H4 (cell line): ENCODE results near the gene MARCHF3. TPM values are rescaled to one million over a fixed set of nuclear protein-coding genes. Genes with fewer than 3 reads are reported as not detected.
A peak's percentile ranks its signal among the peaks of the same experiment; 100 is the strongest.
"Not testable (repeated sequence)": the region's sequence is repeated elsewhere in the genome, so short reads cannot be mapped to it uniquely, and the experiment has no call there.

Experiments
- DNase-seq: peaks from one replicate; pipeline ENCODE4 v3.0.0-alpha.2; 2015; ENCODE audit warnings: low spot score
- total RNA-seq: library from RNA; depleted of rRNA; stranded (reverse); fragments of >200 nt; shearing (Covaris generic); gene quantifications from 2 replicates; pipeline ENCODE4 v1.2.3, GENCODE V29; 2014

Gene MARCHF3
- total RNA-seq, 1 experiment from 2014 or later = 1.0 TPM

DNA sequence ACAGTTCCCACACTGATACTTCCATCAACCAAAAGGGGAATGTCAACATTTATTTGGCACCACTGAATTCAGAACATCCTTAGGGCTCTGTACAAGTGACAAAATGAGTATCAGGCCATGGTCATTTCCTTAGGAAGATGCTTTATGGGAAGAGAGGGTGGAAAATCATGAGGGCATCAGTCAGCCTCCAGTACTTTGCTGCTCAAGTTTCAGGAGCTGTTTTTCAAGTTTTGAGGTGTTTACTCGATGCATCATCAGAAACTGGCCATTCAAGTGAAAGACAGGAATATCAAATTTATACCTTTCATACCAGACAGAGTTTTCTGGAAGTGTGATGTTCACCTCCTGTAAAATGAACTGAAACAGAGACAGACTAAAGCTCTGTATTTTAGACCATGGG is 21.2 kb upstream of the MARCHF3 start:
- DNase-seq = no peak

DNA sequence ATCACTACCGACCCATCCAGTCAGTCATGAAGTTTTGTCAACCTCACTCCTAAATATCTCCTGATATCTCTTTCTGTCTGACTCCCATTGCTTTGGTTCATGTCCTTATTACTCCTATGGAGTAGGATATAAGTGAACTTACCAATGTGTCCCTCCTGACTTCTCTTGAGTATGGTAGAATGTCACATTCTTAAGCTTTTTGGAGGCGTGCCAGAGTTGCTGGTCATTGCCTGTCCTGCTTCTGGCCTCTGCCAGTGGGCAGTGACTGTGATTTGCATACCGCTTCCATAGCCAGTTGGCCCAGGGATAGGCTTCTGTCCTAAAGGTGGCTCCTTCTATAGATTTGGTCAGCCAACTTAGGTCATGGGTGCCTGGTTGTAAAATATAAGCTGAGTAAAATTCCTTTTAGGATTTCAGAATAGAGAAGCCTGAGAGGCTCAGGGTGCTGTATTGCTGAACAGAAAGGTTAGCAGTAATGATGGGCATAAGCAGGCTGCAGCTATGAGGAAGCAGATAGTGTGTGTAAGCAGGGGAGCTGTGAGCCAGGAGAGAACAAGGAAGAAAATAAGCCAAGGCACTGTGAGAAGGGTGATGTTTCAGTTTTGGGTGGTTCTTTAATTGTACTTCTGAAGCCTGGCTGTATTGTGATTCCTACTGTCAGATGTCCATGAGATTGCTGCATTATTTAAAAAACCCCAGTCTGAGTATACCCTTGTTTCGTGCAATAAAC is 16.1 kb upstream of the MARCHF3 start:
- no peak for DNase-seq

DNA sequence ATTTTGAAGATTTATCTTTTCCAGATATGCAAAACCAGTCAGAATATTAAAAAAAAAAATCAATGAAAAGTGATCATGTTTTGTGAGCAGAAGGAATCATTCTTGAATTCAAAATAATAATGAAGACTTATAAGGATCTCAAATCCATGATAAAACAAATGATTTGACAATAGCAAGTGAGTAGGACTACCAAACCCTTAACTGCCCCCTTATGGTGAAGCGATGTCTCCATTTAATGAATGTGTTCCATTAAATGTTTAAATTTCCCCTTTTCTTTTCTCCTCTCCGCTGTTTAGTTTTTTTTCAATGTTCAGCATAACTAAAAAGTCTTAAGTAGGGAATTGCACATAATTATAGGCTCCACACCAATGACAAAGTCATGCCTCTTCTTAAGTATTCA is 12.2 kb upstream of the MARCHF3 start:
- no peak for DNase-seq

DNA sequence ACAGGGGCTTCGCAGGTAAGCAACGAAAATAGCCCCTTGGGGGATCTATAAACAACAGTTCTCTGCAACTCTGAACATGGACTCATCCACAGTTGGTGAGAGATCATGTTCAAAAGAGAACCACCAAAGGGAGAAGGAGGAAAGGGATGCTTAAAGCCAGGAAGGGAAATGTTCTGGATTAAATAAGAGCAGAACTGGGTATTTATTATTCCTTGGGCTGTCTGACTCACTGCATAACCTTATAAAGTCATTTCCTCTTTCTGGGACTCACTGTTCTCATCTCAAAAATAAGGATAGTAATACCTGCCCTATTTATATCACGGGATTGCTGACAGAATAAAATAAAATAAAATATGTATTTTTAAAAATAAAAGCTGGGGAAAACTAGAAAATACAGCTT is 11.2 kb upstream of the MARCHF3 start:
- DNase-seq = no peak

DNA sequence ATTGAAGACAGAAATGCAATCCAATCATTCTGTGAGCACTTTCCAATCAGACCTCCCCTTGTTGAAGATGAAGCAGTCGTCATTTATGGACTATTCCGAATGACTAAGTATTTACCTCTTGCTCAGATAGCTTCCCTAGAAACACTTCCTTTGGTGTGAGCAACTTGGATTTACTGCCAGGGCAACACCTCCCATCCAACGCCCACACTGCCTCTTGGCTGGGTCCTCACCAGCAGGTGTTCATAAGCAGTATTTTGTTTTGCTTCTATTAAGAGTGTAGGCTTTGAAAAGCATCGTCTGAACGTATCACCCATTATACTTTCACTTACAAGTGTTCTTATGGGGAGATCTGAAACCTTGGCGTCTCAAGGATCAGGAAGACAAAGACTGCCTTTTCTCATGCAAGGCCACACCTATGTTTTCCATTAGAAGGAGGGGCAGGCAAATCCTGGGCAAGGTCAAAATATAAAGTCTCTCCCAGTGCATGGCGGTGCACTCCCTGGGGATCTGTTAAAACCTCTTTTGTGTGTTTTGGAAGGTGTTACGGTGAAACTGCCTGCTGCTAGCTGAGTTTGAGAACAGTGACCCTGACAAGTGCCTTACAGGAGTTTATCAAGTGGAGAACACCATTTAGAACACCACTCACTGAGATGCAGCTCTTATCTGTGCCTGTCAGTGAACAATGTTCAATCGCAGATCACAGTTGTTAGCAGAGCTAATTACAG is 10.6 kb upstream of the MARCHF3 start:
- DNase-seq = no peak

DNA sequence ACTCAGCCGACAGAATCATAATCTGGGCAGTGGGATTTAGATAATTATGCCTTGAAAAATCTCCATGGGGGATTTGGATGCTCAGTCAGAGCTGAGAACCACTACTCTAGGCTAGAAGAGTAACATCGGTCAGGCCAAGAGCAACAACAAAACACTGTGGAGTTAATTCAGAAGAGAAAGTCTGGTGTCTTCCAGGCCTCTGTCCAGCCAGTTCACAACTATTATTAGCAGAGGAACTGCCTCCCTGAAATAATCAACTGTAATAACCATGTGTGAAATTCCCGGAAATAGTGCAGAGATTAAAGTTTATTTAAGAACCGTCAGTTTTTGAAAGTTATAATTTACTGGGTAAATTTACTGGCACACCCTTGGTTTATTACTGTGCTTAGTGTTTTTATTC is 8.2 kb upstream of the MARCHF3 start:
- no peak for DNase-seq

DNA sequence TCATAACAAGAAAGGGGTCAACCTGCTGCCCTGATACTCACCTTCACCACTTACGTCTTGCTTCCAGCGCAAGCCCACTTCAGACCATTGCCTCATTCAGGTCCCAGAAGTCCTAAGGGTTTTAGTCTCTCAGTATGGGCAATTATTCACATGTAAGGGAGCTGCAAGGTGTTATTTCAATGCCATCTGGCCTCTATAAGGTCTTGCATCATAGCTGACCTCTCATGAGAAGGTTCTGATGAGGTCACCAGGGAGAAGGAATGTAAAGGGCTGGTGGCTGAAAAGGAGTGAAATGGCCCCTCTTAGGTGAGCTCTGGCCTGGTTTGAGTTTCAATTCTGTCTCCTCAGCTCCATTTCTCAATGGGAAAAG is 1.5 kb upstream of the MARCHF3 start:
- DNase-seq = no peak

DNA sequence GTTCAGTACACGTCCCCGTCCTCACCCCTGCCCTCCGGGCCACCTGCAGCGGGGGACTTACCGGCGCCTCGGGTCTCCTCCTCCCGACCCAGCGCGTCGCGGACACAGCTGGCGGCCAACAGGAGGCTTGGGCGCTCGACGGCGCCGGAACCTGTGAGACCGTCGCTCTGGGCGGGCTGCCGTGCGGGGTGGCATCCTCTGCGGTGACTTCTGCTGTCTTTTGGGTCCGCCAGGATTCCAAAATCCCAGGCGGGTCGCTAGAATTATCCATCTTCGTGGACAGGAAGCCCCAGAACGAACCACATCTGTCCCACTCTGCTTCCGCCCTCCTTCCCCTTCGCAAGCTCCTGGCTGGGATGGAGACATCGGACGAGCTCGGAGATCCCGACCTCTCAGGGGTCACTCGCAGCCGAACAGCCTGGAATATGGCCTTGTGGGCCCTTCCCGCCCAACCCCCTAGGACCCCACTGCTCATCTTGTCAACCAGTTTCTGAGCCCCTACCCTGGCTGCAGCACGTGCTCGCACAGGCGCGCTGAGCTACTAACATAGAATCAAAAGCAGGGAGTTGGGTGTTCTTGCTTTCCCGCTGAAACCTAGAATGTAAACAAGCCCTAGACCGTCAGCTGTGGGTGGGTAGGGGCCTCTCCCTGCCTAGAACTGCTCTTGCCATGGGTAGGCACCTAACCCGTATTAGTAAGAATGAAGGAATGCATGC is 947 bp upstream of the MARCHF3 start:
- DNase-seq = no peak

DNA sequence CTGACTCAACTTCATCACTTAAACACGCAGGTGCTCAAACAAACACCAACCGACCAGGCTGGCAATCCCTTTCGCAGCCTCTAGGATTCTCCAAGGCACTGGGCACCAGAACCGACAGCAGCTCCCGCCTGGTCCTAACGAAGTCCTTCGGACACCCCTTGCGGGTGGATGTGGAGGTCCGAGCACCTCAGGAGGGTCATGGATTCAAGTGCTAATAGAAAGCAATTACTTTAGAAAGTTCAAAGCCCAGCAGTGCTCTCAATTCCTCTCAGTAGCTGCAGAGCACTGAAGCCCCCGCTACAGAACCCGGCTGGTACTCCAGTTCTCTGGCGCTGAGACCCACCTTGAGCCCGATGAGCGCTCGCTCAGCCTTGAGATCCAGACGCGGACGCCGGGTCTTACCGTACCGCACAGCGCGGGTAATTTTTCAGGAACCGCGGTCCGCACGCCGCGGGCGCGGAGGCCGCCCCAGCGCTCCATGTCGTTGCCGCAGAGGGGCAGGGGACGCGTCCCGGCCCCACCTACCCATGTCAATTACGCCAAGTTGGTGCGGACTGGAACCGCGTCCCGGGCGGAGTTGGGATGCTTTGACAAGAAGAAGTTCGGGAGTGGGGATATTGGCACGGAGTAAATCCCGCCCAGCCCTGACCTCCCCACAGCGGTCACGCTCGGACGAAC is 638 bp downstream of the MARCHF3 start:
- DNase-seq = peak; percentile 58

DNA sequence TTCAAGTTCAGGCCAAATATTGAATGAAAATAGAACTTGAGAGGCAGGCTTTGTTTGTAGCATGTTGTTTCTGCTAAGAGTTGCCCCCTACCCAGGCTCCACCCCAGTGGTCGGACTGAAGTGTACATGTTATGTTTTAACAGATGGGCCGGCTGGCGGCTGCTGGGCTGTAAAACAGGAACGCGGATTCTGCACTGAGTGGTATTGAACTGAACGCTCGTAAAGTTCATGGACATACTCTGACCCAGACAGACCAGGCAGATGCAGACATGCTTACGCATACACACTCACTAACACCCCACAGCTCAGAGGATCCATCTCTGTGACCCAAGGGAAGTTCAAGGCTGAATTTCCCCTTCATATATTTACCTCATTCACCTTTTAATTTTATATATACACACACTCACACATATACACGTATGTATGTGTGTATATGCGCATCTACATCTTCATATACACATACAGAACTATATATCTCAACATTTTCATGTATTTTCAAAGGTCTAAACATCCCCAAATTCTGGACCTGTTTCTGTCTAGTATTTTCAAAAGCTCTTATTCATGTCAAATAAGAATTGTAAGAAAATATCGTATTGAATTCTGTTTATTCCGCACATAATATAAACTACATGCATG is 1.4 kb downstream of the MARCHF3 start:
- DNase-seq = no peak

DNA sequence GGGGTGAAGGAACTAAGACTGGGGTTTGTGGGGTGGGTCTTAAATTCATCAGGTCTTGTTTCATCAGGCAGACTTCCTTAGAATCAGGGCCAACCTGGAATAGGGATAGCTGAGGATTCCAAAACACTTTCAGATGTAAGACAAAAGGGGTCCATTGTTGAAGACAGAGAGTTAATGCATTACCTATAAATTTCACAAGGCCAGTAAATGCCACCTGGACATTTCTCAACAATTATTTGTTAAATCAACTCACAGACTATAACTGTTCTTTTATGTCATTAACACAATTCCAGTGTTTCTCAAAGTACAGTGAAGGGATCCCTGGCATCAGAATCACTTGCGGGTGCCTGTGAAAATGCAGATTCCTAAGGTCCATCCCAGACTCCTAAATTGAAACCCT is 2.8 kb downstream of the MARCHF3 start:
- DNase-seq = no peak

DNA sequence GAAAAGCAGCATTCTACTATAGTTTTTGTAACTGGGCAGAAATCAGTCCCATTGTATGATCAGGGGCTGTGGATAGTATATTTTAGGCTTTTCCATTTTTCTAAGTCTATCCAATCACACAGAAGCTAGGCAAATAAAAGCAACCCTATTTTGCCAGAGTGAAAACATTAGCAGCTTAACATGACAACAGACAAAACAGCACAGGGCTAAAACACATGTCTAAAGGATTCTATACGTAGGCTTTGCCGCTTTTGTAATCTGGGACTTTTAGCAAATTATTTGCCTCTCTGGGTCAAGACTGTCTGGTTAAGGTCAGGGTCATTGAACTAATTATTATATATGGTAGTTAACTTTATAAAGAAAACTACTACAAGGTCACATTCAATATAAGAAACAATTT is 4.2 kb downstream of the MARCHF3 start:
- no peak for DNase-seq

DNA sequence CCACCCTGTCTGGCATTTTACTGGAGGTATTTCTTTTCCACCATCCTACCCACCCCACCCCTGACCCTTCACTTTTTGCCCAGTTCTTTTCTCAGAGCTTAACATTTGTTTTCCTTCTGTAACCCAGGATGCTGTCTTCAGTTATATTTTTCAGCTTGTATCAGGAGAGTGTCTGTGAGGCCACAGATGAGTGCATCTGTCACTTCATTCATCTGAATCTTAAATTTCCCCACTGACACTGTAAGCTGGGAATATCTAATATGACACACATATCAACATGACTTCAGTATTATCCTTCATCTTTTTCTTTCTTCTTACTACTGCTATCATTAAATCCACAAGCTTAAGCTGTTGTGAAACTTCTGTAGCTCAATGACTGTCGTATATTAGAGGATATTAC is 4.9 kb downstream of the MARCHF3 start:
- DNase-seq = no peak

DNA sequence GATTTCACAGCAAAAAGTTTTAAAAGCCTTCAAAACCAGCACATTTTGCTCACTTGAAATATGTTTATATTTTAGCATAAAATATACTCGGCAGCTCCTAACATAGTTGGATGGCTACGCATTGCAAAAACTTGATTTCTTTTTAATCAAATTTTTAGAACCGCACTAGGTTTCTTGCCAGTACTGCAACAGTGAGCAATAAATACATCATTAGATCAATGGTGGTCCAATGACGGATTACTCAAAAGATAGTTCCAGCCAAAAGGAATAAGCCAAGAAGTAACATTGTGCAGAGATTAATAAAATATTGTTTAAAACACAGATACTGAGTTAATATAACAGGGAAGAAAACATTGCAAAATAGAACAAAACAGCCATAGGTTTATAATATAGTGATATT is 5.5 kb downstream of the MARCHF3 start:
- DNase-seq = no peak

DNA sequence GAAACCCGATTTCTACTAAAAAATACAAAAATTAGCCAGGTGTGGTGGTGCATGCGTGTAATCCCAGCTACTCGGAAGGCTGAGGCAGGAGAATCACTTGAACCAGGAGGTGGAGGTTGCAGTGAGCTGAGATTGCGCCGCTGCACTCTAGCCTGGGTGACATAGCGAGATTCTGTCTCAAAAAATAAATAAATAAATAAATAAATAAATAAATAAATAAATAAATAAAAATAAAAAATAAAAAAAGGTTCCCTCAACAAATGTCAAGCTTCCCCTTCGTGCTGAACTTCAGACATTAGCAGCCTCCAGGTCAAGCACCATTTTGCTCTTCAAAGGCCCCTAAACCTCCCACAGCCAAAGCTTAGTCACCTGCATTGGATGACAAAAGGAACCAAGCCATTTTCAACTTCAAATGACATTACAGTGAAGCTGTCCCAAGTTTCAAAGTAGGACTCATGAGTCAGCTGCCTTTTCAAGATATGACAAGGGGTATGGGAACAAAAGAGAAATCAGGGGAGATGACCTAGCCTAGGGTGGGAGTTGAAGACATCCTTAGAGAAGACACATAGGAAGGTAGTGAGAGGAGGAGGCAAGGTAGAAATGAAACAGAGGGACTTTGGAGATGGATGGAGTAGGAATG is 6.7 kb downstream of the MARCHF3 start:
- DNase-seq = not testable (repeated sequence)

DNA sequence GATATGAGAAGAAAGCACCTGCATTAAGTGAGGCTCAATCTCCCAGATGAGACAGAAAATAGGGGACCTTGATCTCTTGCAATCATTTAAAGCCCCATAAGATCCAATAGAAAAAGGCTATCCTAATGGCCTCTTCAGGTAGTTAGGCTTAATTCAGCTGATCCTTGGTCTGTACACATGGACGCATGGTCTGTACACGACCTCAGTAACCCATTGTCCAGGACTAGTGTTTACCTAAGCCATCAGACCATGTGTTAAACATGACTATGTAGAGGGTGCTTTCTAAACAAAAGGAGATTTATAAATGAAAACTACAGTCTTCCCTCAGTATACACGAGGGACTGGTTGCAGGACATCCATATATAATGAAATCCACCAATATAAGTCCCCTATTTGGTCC is 7.5 kb downstream of the MARCHF3 start:
- no peak for DNase-seq

DNA sequence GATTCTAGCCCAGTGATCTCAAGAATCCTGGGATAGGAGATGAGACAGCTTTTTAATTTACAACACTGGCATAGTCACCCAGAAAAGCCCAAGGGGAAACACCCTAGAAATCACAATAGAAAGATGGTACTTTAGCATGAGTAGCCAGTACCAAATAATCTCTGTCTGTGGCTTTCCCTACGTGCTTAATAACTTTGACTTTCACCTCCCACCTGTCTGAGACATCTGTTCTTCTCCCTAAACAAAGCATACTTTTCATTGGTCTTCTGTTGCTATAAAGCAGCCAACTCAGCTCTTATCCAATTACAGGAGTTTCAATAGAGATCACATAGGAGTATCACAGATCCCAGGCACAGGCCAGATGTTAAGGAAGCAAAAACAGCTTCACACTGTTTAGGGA is 10.4 kb downstream of the MARCHF3 start:
- no peak for DNase-seq

DNA sequence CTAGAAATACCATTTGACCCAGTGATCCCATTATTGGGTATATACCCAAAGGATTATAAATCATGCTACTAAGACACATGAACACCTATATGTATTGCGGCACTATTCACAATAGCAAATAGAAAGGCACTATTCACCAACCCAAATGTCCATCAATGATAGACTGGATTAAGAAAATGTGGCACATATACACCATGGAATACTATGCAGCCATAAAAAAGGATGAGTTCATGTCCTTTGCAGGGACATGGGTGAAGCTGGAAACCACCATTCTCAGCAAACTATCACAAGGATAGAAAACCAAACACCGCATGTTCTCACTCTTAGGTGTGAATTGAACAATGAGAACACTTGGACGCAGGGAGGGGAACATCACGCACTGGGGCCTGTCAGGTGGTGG is 13.6 kb downstream of the MARCHF3 start:
- DNase-seq = not testable (repeated sequence)

DNA sequence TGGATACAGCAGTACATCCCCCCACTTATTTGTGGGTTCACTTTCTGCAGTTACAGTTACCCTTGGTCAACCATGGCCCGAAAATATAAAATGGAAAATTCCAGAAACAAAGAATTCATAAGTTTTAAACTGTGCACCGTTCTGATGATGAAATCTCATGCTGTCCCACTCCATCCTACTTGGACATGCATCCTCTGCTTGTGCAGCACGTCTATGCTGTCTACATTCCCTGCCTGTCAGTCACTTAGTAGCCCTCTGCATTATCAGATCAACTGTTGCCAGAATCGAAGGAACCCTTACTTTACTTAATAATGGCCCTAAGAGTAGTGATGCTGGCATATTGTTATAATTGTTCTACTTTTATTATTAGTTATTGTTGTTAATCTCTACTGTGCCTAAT is 14.6 kb downstream of the MARCHF3 start:
- DNase-seq = no peak

DNA sequence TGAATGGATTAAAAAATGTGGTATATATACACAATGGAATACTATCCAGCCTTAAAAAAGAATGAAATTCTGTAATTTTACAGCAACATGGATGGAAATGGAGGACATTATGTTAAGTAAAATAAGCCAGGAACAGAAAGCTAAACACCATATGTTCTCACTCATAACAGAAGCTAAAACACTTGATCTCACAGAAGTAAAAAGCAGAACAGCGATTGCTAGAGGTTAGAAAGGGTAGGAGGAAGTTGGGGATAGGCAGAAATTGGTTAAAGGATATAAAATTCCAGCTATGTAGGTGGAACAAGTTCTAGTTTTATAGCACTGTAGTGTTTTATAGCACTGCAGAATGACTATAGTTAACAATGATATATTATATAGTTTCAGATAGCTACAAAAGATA is 15.8 kb downstream of the MARCHF3 start:
- no peak for DNase-seq

DNA sequence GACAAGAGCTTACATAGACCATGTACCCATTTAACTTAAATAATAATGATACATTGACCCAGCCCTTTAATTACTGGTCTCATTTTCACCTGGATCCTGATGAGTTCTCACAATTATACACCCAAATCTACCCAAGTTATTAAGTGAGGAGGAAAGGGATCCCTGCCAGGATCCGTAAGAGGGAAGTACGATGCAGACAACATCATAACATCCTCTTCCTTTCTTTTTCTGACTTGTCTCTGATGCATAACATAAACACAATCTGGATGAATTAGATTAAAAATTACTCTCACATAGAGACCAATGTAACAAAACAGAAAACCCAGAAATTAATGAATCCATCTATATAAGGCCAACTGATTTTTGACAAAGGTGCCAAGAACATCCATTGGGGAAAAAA is 17.0 kb downstream of the MARCHF3 start:
- no peak for DNase-seq

DNA sequence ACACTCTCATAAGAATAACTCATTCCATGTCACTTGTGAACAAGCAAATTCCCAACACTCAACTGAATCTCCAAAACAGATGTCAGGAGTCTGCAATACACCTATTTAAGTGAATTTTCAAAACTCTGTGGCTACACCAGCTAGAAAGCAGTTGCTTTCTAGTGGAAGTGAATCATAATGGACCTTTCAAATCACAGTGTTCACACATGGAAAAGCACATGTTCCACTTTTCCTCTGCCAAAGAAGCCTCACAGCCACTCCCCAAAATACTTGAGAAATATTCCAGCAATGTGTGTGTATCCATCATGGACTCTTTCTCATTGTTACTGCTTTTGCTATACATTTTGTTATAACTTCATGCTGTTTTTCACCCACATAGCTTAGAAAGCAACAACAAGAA is 17.4 kb downstream of the MARCHF3 start:
- no peak for DNase-seq
